Measurements from ENCODE around the gene TMEM169.

The TMEM169 gene

DNA sequence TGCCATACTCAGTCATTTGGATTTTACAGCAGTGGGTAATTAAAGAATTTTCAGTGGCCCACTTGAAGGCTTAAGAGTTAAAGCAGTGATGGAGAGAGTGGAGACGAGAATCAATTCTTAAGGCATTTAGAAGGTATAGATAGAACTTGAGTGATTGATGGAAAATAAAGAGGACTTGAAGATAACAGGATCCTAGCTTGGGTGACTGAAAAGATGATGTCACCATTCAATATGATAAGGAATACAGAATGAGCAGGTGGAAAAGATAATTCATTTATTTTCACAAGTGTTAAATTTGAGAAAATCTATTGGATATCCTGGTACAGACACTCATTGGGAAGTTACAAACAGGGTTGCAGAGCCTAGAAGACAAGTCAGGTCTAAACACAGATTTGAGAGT lies 62.7 kb downstream of the TMEM169 start:
- no peak overlapping the region for H3K4me3 ChIP-seq (ENCODE audit: control insufficient read depth, low read depth, low read length)
- DNase-seq (ENCODE audit: low read depth) = no peak
- no peak for TF ChIP-seq CTCF (IDR thresholded peaks at IDR 0.05; ENCODE audit: control insufficient read depth, insufficient read depth, low read depth, low read length, missing control alignments)

GRCh38 chr2:216144857-216145256 lies 63.1 kb downstream of the TMEM169 start:
- no peak overlapping the region for H3K4me3 ChIP-seq (ENCODE audit: control insufficient read depth, low read depth, low read length)
- DNase-seq (ENCODE audit: low read depth) = no peak
- no peak for TF ChIP-seq CTCF (IDR thresholded peaks at IDR 0.05; ENCODE audit: control insufficient read depth, insufficient read depth, low read depth, low read length, missing control alignments)

DNA sequence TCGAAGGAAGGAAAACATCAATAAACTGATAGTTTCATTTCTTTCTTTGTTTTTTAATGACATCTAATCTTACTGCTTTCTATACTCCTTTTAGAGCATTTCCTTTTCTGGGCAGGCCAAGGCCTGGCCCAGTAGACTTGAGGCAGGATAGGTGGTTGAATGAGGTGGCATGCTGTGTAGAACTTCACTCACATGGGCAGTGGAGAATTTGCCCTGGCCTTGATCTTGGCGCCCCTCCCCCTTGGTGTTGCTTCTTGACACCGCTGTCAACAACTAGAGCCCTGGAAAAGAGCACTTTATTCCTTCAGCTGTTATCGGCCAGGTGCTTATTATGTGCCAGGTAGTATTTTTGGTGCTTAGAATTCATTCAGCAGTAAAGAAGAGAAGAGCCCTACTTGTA lies 64.9 kb downstream of the TMEM169 start:
- no peak overlapping the region for H3K4me3 ChIP-seq (ENCODE audit: control insufficient read depth, low read depth, low read length)
- no peak for TF ChIP-seq CTCF (IDR thresholded peaks at IDR 0.05; ENCODE audit: control insufficient read depth, insufficient read depth, low read depth, low read length, missing control alignments)
- no peak for DNase-seq (ENCODE audit: low read depth)

DNA sequence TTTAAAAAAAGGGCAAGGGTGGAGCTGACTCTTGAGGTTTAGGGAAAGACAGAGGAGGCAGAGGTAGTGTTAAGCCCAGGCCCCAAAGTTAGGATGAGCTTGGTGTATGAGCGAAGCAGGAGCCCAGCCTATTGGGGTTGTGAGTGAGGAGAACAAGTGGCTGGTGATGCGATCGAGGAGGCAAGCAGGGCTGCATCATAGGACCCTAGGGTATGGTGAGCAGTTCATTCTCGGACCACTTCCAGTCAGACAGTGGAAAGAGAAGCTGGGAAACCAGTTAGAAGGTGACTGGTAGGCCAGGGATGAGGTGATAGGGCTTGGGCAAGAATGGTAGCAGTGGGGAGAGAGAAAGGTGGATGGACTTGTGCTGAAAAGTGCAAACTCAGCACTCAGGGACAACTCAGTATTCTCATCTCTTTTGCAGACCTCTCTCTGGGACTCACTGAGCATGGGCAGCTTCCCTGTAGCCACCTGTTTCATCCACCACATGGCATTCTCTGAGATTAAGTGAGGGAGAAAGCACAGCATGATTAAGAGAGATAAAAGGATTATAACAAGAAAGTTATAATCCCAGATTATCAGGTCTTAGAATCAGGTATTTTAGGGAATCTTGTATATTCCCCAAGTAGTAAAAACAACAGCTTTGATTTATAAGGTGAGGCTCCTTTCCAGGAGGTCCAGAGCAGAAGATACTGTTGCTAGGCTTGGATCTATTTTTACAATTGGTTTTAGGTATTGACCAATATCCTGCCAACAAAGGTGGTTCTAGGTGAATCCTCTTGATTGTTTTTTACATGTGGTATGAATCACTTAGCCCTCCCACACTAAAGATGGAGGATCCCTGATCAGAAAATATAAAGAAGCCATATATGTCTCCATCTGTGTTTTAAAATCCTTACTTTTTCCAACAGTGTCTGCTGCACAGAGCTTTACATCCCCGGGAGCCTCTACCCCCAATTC lies 65.7 kb downstream of the TMEM169 start:
- H3K4me3 ChIP-seq (ENCODE audit: control insufficient read depth, low read depth, low read length) = no peak overlapping the region
- DNase-seq (ENCODE audit: low read depth) = no peak
- TF ChIP-seq CTCF (IDR thresholded peaks at IDR 0.05; ENCODE audit: control insufficient read depth, insufficient read depth, low read depth, low read length, missing control alignments) = no peak

GRCh38 chr2:216148983-216149382 lies 67.3 kb downstream of the TMEM169 start:
- TF ChIP-seq CTCF (IDR thresholded peaks at IDR 0.05; ENCODE audit: control insufficient read depth, insufficient read depth, low read depth, low read length, missing control alignments) = no peak
- H3K4me3 ChIP-seq (ENCODE audit: control insufficient read depth, low read depth, low read length) = no peak overlapping the region
- DNase-seq (ENCODE audit: low read depth) = no peak

DNA sequence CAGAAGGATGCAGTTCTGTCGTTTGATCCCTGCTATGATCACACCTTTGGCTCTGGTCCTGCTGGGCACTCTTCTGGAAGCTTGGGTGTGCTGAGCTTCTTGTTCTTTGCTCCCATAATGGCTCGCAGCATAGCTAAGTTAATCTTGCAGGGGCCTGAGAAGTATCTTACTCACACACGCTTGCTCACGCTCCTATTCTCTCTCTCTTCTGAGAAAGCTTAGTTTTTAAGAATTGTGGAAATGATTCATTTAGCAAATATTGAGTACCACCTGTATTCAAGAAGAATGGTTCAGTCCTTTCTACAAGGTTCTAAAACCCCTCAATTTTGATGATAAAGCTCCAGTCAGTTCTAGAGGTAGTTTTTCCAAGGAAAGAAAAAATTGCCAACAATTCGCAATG lies 68.0 kb downstream of the TMEM169 start:
- no peak overlapping the region for H3K4me3 ChIP-seq (ENCODE audit: control insufficient read depth, low read depth, low read length)
- DNase-seq (ENCODE audit: low read depth) = no peak
- TF ChIP-seq CTCF (IDR thresholded peaks at IDR 0.05; ENCODE audit: control insufficient read depth, insufficient read depth, low read depth, low read length, missing control alignments) = no peak

Data from AG09309 (cell line).